Fibroblast of pulmonary artery (primary cell): Measurements from ENCODE around the gene ROS1.

Experiments used
- DNase-seq: peaks from one replicate; pipeline ENCODE4 v3.0.0-alpha.2; 2010; ENCODE audit warnings: low read depth
- H3K4me3 ChIP-seq: replicated peaks from 2 replicates; pipeline ENCODE4 v1.5.1; 2011; ENCODE audit warnings: low read depth, mild to moderate bottlenecking, control low read depth, low read length, moderate library complexity
- CTCF ChIP-seq: IDR thresholded peaks from 2 replicates; pipeline ENCODE4 v1.5.1; 2011; ENCODE audit warnings: mild to moderate bottlenecking, control low read depth, low read length, inconsistent platforms; ENCODE audit errors: missing control alignments

ROS1 gene

GRCh38 chr6:117411474-117411873, 14.3 kb downstream of the ROS1 start:
- DNase-seq = no peak
- no peak for TF ChIP-seq CTCF
- H3K4me3 ChIP-seq = no peak overlapping the region

- no peak for TF ChIP-seq CTCF
- DNase-seq = no peak
- H3K4me3 ChIP-seq = no peak overlapping the region
Measured at GRCh38 chr6:117409863-117410262, 15.9 kb downstream of the ROS1 start.

GRCh38 chr6:117409420-117409819, 16.3 kb downstream of the ROS1 start:
- DNase-seq = no peak
- TF ChIP-seq CTCF = no peak
- H3K4me3 ChIP-seq = no peak overlapping the region

- no peak for TF ChIP-seq CTCF
- DNase-seq = no peak
- H3K4me3 ChIP-seq = no peak overlapping the region
Measured at GRCh38 chr6:117404548-117404947, 21.2 kb downstream of the ROS1 start.

- H3K4me3 ChIP-seq = no peak overlapping the region
- no peak for DNase-seq
- TF ChIP-seq CTCF = no peak
Measured at GRCh38 chr6:117401799-117402198, 23.9 kb downstream of the ROS1 start.

- H3K4me3 ChIP-seq = no peak overlapping the region
- TF ChIP-seq CTCF = peak; percentile 51
- peak; percentile 20 for DNase-seq
Measured at GRCh38 chr6:117399924-117400323, 25.8 kb downstream of the ROS1 start.

GRCh38 chr6:117399126-117399525, 26.6 kb downstream of the ROS1 start:
- DNase-seq = no peak
- no peak for TF ChIP-seq CTCF
- H3K4me3 ChIP-seq = no peak overlapping the region
